GM12873 (cell line): ENCODE measurements around the gene BCL6.

Experiments used
- CTCF ChIP-seq: IDR thresholded peaks from 2 replicates; pipeline ENCODE4 v1.5.1; 2012; ENCODE audit warnings: low read depth, mild to moderate bottlenecking, moderate library complexity, low read length, control low read depth; ENCODE audit not compliant: insufficient read depth; ENCODE audit errors: missing control alignments

The BCL6 gene

DNA sequence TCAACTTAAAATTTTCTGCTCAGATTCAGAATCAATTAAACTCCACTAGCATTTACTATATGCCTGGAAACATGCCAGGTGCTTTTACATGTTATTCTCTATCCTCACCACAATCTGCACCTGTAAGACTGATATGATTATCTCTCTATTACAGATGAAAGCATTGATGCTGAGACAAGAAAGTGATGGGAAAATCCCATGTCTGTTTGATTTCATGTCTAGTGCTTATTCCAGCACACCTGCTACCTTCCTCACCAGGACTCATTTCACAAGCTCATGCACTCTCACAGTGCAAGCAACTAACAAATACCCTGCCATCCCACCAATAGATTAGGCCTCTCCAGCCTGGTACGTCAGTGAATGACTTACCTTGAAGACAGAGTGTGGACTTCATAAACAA, 25.0 kb upstream of the BCL6 start:
- no peak for TF ChIP-seq CTCF

DNA sequence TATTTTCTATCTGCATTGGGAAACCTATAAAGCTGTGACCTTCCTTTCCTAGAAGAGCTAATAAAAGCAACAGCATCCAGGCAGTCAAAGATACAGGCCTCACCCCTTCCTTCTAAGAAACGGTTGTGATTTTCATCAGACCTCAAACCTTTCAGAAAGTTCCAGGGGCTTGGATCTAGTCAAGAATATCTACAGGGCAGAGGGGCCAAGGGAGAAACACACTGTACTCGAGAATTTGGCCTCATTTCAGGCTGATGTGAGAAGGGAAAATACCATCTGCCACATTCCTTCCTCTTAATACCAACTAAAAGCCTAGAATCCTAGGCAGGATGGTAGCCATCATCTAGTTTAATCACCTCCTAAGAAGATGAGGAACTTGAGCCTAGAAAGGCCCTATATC, 24.5 kb upstream of the BCL6 start:
- no peak for TF ChIP-seq CTCF

- TF ChIP-seq CTCF = no peak
These were observed 22.2 kb upstream of the BCL6 start for GRCh38 chr3:187767266-187768012.

DNA sequence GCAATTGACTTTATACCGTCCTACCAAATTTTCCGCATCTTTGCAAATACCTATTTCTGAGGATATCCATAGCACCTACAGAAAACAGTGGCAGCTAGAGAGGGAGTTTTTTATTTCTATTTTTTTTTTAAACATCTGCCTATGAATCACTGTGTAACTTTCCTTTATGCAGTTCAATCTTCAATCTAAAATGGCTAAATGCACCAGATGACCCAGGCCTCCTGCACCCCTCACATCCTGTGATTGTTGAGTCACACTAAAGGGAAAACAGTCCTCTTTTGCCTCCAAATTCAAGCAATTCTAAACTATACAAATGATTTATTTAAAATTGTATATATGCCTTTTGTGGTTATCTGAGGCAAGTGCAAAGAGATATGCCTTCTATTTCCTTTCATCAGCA, 20.1 kb upstream of the BCL6 start:
- TF ChIP-seq CTCF = no peak

DNA sequence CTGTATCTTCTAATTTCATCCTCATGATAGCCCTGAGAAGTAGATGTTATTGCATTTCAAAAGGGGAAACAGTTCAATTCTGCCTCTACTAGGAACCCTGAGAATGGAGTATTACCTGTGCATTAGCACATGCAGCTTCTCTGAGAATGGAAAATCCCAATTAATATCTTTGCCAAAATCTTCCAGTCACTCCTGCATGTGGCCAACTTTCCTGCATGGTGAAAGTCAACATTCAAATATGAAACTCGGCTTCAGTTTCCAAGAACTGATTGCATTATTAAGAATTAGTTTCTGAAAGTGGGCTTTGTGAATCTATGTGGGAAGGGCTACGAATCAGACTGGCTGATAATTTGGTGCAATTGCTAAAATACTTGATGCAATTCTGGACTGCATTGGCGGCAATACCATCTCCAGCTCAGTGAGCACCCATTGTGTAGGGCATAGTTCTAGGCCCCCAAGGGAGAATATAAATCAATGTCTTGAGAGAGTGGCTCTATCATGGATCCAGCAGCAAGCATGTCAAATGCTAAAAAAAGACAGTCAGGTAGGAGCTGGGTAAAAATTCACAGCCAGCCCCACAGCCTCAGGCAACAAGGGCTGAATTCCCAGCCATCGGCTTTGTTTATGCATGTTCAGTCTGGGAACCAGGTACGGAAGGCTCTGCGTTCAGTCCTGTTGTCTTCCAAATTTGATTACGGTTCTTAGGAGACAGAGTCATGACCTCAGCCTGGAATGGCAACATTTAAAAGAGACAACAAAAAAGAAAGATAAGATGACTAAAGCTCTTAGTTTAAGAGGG, 18.8 kb upstream of the BCL6 start:
- no peak for TF ChIP-seq CTCF

DNA sequence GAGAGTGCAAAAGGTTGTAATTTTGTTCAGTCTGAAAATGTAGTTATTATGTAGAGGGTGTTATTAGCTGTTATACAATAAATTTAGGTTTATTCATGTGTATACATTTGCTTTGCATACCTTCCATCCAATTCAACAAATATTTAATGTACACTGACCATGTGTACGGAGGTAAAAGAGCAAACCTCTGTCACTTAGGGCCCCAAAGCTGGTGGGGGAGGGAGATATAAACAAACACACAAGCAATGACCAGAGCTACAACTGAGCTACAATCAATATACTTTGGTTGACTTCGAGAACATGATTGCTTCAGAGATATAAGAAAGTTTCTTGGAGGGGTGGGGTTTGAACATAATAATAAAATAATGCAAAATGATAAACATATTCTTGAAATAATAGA, 17.5 kb upstream of the BCL6 start:
- TF ChIP-seq CTCF = no peak

GRCh38 chr3:187759601-187760000, 14.3 kb upstream of the BCL6 start:
- no peak for TF ChIP-seq CTCF
